Hematopoietic multipotent progenitor cell treated with erythropoietin and hydrocortisone succinate and interleukin-3 and kit ligand, for 4 days (in vitro differentiated cells): ENCODE results near the gene NSMF.
A peak's percentile ranks its signal among the peaks of the same experiment; 100 is the strongest.
"Not testable (repeated sequence)": the region's sequence is repeated elsewhere in the genome, so short reads cannot be mapped to it uniquely, and the experiment has no call there.

Source experiments
- DNase-seq: peaks from one replicate; pipeline ENCODE4 v3.0.0-alpha.2; 2015

Gene NSMF

DNA sequence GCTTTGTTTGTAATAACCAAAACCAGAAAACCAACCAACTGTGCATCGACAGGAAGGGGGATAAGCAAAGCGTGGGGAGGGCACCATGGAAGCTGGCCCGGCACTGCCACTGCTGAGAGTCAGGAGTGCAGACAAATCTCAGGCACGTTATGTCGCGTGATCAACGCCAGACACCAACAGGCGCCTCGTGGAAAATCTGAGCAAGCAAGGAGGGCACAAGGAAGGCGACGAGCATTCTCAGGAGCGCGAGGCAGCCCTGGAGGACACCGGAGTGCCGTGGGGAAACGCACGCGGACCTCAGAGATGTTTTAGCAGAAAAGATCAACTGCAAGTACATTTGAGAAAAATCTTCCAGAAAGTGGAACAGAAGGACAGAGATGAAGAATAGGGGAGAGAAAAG lies 15.1 kb upstream of the NSMF start:
- no peak for DNase-seq

DNA sequence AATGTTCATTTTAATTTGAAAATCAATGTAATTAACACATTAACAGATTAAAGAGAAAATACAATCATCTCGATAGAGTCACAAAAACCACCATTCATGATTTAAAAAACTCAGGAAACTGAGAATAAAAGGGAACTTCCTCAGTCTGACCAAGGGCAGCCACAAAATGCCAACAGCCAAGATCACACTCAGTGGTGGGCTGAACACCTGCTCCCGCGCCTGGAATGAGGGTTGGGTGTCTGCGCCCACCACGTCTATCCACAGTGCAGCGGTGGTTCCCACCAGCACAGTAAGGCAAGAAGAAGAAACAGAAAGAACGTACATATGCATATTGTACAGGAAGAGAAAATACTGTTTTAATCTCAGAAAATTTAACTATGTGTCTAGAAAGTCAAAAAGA lies 11.7 kb upstream of the NSMF start:
- DNase-seq, result peak; percentile 67

DNA sequence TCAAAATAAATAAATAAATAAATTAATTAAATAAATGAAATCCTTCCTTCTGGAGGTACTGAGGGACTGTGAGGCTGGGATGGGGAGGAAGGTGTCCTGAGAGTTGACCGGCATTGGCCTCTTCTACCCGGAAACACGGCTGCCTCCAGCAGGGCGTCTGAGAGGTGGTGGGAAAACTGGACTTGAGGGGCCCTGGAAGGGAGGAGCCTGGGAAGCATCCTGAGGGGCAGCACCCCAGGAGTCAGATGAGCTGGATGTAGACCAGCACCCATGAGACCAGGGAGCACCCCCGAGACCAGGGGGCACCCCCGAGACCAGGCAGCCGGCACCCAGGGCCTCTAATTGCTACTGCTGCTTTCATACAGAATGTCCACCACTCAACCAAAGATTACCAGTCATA lies 8.8 kb upstream of the NSMF start:
- no peak for DNase-seq

DNA sequence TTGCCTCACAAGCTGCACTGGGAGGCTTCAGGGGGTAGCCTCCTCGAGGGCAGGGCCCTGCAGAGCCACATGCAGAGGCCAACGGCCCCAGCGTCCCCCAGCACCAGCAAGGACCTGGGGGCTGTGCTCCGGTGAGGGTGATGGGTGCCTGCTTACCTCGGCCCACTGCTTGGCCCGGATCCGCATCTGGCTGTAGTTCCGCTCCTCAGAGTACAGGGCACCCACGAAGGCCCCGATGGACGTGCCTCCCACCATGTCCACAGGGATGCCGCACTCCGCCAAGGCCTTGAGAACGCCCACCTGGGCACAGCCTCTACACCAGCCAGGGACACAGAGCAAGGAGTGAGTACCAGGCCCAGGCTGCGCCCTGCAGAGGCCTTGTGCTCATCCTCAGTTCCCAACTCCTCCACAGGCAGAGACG lies 8.0 kb upstream of the NSMF start:
- no peak for DNase-seq

DNA sequence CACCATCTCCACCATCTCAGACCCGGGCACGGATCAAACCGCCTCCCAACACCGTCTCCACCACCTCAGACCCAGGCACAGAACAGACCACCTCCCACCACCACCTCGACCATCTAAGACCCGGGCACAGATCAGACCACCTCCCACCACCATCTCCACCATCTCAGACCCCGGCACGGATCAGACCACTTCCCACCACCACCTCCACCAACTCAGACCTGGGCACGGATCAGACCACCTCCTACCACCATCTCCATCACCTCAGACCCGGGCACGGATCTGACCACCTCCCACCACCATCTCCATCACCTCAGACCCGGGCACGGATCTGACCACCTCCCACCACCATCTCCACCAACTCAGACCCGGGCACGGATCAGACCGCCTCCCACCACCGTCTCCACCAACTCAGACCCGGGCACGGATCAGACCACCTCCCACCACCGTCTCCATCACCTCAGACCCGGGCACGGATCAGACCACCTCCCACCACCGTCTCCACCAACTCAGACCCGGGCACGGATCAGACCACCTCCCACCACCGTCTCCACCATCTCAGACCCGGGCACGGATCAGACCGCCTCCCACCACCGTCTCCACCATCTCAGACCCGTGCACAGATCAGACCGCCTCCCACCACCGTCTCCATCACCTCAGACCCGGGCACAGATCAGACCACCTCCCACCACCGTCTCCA lies 7.4 kb upstream of the NSMF start:
- DNase-seq, result not testable (repeated sequence)

DNA sequence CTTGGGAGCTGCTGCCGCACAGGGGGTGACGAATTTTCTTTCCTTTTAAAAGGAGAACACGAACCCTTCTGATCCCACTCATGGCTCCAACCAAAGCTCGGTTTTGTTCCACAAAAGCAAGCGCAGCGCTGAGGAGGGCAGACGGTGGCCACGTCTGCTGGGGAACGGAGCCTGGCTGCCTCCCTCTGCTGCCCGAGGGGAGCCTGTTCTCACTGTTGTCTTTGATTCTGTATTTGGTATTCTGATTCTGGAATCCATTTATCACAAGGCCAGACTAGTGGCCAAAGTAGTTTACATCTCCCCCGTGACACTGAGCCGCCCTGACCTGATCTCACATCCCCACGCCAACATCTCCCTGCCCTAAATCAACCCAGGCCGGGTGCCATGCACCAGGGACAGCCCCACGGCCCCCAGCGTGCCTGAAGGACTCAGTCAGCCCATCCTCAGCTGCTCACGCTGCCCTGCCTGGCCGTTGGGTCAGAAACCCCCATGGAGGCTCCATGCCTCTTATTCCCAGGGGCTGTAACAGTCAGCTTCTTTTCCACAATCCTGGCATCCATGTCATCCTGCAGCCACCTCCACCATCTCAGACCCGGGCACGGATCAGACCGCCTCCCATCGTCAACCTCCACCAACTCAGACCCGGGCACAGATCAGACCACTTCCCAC lies 6.7 kb upstream of the NSMF start:
- DNase-seq, result no peak

DNA sequence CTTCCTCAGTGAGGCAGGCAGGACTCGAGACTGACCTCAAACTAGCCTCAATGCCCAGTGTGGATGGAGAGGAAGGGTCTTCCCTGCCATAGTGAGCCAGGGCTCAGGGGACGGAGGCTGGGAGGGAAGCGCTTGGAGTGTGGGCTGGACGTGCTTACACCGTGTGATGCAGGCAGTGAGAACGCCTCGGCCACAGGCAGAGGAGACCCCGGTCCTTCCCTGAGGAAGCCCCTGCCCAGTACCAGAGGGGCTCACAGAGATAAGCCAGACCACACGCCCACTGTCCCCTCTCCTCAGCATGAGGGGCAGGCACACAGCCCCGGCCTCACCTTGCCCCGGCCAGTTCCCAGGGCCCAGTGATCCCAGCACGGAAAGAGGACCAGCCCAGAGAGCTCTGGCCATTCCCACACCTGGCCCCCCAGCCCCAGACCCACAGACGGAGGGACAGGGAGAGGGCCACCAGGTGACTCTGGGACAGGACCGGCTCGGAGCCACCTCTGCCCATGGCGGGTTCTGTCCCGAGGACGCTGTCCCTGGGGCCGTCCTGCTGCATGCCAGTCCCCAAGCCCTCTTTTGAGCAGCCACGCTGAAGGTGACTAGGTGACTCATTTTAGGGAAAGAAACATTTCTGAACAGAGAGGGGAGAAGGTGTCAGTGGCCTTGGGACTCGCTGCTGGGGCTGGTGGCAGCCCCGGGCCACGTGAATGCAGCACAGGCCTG lies 6.0 kb upstream of the NSMF start:
- no peak for DNase-seq

DNA sequence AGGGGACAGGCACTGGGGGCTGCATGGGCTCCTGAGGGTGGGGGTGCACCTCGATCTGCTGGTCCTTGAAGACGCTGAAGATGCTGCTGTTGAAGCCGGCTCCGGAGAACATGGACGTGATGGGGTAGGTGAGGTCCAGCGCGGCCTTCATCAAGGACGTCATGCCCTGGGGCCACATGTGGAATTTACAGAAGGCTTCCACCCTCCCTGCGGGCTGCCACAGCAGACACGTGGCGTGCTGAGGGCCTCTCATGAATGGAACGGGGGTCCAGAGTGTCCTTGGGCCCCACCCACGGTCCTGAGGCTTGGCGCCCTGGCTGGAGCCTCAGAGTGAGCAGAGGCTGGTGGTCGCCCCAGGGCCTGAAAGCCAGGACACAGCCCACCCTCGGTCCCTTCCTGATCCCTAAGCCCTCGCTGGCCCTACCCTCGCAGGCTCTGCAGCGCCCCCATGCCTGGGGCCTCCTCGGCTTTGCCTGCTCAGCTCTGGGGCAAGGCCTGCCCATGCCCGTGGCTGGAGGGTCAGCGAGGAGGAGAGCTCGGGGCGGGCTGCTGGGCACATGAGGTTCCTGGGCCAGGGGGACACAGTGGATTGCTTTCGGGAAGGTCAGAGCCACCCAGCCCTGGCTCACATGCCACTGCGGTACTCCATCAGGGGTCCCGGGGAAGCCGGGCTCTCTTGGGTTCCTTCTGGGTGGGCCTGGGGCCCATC lies 5.3 kb upstream of the NSMF start:
- no peak for DNase-seq

DNA sequence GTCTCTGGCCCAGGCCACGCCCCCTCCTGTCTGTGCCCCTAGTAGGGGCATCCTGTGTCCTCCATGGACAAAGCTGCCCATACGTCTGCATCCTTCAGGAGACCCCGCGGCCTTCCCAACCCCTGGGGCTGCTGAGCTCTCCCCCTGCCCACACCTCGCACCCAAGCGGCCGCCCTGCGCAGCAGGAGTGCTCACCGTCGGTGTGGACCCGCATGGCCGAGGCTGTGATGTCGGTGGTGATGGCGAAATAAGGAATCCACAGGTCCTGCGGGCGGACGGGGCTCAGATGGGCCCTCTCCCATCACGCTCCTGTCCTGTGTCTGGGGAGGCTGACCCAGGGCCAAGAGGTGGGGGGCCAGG lies 4.8 kb upstream of the NSMF start:
- DNase-seq, result no peak

DNA sequence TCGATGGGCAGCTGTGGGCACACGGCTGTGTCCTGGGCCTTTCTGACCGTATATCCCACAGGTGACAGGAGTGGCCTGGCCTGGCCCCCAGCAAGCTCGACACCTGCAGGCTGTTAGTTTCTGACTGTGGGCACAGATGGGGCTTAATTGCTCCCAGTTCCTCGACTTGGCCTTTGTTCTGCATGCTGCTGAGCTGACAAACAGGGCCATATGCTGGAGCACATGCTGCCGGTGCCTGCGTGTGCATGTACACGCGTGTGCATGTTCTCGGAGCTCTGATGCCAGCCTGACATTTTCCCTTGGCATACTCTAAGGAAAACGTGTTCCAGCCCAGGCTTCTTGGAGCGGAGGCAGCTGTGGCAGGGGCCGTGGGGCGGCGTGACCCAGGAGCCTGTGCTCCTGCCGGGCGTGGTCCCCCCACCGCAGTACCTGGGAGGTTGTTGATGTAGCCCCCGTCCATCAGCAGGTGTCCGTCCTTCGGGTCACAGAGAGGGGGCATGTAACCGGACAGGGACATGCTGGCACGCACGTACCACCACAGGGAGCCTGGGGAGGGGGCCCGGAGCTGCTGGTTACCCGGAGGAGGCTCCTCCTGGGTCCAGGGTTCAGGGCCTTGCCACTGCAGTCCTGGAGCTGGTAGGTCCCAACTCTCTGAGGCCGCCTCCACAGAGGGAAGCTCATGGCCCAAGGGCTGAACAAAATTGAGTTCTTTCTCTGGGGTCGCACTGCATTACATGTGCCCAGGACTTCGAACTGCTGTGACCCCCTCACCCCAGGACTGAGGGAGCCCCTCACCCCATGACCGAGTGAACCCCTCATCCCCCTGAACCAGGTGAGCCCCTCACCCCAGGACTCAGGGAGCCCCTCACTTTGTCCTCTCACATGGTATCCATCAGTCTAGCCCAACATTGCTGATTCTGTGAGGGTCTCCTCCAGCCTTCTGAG lies 4.1 kb upstream of the NSMF start:
- no peak for DNase-seq

DNA sequence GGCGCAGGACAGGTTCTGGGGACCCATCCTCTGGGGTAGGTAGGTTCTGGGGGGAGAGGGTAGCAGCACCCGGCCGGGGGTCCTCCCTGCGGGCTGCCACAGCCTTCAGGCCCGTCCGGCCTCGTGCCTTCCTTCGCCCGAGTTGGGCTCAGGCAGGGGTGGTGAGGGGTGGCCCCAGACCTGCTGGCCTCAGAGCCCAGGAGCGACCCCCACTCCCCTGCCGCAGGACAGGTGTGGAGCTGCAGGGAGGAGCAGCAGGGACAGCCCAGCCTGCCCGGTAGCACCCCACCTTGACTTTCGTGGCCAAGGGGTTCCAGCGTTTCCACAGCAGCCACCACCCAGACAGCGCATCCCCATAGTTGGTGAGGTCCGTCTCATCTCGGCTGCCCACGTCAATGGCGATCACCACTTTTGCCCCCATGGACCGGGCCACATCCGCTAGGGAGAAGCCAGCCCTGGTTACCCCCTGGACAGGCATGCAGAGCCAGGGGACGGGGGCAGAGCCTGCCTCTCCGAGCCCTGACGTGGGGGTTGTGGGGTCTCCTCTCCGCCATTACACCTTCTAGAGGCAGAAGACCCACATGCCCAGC lies 3.4 kb upstream of the NSMF start:
- DNase-seq, result no peak

DNA sequence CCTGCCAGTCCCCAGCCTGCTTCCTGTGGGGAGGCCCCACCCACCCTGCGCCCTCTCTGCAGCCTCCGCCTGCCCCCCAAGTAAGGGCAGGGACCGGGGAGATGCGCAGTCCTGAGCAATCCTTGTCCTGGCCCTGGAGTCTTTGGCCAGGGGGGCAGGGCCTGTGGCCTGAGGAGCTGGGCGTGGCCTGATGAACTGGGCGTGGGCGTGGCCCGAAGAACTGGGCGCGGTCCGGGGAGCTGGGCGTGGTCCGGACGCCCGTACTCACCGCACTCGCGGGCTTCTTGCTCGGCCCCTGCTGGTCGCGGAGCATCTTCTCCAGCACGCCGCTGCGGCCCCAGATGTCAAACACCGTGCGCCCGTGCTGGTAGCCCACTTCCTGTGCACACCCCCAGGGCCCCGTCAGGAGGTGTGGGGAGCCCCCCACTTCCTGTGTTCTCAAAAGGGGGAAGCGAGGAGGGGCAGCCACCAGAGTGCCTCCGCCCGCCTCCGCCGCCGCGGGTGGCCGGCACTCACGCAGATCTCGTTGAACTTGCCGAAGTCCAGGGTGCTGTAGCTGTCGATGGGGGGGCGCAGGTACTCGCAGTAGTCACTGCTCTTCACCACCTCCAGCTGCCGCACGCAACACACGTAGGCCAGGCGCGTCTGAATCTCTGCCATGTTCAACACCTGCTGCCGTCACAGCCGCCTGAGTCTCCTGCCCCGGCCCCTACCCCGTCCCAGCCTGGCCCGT lies 2.7 kb upstream of the NSMF start:
- DNase-seq, result peak; percentile 96

DNA sequence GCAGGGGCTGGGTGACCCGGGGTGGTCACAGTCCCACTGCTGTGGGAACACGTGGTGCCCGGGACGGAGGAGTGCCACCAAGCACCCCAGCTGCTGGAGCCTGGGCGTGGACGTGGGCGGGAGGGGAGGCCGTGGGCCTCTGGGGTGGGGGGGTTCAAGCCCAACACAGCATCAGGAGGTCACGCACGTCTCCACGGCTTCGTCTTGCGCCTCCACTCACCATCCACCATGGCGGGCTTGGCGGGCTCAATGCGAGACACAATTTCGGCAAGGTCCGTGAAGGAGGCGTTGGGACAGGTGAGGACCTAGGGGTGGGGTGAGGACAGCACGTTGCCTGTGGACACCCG lies 2.2 kb upstream of the NSMF start:
- DNase-seq, result no peak

DNA sequence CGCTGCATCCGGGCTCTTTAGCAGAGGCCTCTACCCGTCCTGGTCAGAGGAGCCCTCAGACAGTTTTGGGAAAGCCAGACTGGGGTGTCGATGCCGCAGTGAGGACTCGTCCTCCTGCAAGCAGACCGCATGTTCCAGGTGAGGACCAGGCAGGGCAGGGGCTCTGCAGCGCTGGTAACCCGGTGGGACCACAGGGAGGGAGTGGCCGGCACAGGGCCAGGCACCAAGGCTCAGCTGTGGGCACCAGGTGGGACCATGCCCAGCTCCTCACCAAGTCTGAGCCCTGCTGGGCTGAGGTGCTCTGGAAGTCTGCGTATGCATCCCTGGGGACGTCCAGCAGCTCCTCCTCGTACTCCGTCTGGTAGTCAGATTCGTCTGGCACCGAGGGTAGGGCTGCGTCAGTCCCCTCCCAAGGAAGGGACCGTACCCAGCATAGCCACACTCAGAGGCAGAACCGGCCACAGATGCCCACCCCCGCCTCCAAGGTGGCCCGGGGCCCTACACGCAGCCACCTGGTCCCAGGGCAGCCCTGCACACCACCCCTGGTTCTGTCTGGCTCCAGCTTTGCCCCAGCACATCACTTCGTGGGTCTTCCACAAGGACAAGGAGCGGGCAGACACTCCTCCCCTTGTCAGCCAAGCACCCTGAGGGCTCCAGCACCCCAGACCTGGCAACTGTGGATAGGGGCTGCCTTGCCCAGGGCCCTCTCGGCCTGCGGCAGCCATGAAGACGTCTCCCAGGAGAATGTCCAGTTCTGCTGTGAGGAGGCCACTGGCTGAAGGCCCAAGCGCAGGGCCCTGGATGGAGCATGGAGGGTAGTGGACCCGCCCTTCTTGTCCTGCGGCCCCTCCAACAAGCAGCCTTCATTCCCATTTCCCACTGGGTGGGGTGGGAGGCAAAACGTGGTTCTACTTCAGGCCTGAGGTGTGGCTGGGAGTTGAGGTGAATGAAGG lies 1.5 kb upstream of the NSMF start:
- DNase-seq, result no peak

DNA sequence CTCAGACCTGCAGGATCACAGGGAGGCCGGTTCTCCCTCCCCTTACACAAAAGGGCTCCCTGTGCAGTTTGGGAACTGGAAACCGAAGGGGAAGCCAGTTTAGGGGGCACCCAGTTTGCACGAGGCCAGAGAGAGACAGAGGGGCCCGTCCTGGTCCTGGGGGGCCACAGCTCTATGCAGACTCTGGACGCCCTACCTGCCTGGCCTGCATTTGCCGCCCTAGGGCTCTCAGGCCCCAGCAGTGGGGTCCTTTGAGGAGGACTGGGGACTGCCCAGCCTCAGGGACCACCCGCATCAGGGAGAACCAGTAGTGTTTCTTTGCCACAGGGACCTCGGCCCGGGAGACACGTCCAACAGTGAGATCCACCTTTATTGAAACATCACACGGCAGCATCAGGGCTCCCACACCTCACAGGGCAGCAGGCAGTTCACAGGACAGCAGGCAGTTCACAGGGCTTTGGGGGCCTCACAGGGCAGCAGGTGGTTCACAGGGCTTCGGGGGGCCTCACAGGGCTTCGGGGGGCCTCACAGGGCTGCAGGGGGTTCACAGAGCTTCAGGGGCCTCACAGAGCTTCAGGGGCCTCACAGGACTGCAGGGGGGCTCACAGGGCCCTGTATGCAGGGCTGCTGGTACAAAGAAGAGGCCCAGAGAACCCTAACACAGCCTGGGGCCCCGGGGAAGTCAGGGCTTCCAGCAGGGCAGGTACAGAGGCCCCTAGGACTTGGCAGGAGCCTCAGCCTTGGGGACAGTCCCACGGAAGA lies 648 bp upstream of the NSMF start:
- no peak for DNase-seq

DNA sequence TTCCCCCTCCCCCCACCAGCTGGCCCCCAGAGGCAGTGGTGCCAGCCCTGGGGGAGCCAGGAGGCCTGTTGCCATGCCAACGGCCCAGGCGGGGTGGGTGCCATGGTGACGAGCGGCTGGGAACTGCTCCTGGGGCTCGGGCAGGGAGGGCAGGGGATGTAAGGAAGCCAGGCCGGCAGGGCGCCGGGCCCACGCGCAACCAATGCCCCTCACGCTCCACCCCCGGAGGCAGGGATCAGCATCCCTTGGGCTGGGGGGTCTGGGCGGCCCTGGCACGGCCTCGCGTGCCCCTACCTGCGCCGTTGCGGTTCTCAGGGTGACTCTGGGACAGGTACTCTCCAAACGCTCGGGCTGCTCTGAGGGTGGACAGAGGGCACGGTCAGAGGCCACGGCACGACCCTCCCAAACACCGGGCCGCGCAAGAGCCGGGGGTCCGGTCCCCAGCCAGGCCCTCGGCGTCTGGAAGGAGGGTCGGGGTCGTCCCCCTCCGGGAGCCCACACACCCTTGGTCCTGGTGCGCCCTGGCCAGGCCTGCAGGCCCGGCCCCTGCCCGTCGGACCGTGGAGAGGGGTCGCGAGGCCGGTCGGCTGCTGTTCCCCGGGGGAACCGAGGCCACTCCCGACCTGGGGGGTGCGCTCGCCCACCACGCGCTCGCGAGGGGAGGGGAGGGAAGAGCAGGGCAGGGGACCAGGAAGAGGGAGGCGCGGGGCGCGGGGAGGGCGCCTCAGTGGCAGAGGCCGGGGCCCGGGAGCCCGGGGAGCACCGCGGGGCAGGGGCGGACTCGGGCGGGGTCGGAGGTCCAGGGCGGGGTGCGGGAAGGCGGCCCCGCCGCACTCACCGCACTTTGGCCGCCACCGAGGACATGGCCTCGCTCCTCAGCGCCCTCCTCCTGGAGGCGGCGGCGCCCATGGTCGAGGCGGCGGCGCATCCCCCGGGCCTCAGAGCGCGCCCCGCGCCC lies 661 bp downstream of the NSMF start:
- DNase-seq, result peak; percentile 47

DNA sequence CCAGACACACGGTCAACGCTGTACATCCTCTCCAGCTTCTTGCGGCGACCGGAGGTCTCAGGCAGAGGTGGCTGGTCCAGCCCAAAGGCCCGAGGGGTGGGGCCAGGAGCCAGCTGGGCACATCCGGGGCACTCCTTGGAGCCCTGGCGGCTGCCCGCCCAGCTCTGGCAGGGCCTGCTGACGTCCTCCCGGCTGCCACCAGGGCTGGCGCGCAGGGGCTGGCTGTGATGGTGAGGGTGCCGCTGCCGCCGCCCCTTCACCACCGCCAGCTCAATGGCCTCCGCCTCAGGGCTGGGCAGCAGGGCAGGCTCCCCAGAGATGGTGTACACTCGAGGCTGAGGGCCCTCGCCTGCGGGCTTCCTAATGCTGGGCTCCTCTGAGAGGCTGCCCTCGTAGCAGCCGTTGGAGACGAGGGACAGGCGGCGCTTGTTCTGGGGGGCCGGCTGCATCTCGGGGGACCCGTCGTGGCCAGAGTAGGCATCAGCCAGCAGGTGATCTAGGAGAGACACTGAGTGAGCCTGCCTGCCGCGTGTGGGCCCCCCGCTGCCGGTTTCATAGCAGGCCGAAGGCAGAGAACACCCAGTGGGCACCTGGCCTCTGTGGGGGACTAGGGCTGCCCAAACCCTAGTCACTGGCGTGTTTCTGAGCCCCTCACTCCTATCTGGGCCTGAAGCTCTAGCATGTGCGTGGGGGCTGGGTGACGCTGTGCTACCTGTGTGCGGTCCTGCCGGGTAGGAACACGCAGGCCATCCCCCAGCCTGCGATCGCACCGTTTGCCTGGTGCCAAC lies 1.5 kb downstream of the NSMF start:
- no peak for DNase-seq
